SK-N-SH (cell line): Measurements from ENCODE around the gene TAC4. TPM values are rescaled to one million over a fixed set of nuclear protein-coding genes. Genes with fewer than 3 reads are reported as not detected.
A peak's percentile ranks its signal among the peaks of the same experiment; 100 is the strongest.

Source experiments
- CTCF ChIA-PET: fragments of 300-600, 350-600 bp; formaldehyde crosslinking; extraction: SDS; loops from one replicate; lab custom pipeline; 2021; lab: Yijun Ruan, JAX
- POLR2A ChIA-PET: fragments of 350-600 bp; sonication (Branson Sonifier 250); formaldehyde crosslinking; extraction: SDS; loops from one replicate; lab custom pipeline; 2020; ENCODE audit warnings: antibody characterized with exemption, inconsistent platforms; lab: Yijun Ruan, JAX
- DNase-seq: peaks from one replicate; pipeline ENCODE4 v3.0.0; 2012
- H2AFZ ChIP-seq: fragments of 200-600 bp; sonication (generic); 2 replicates; pipeline ENCODE4 v1.8.1; 2016; ENCODE audit warnings: antibody characterized with exemption, mild to moderate bottlenecking, low read depth
- H3F3A ChIP-seq: fragments of 200-600 bp; sonication (generic); replicated peaks from 2 replicates; pipeline ENCODE3; 2016; ENCODE audit warnings: antibody characterized with exemption, mild to moderate bottlenecking; ENCODE audit not compliant: insufficient read depth
- H3K27ac ChIP-seq, 2 experiments: fragments of 200-500 bp in 1 of 2; fragments of 200-600 bp in 1 of 2; sonication (Bioruptor generic) in 1 of 2; sonication (generic), shearing (Covaris generic) in 1 of 2; 2 replicates each; pipeline versions ENCODE4 v1.5.1 to v1.6.1; 2014 to 2016; ENCODE audit warnings: low read depth in 2 of 2, inconsistent platforms in 1 of 2, low read length in 1 of 2, mild to moderate bottlenecking in 1 of 2, mixed read lengths in 1 of 2
- H3K27me3 ChIP-seq: fragments of 200-600 bp; sonication (generic), shearing (Covaris generic); 2 replicates; pipeline ENCODE4 v1.6.1; 2016; ENCODE audit warnings: mixed run types; ENCODE audit not compliant: insufficient read depth
- H3K36me3 ChIP-seq, 2 experiments: fragments of 200-500 bp in 1 of 2; fragments of 200-600 bp in 1 of 2; sonication (Bioruptor generic) in 1 of 2; sonication (generic) in 1 of 2; replicated peaks in 1 of 2; 2 replicates each; pipeline versions ENCODE3 to v1.5.1; 2014 to 2016; ENCODE audit warnings: low read length in 1 of 2, mild to moderate bottlenecking in 1 of 2; ENCODE audit not compliant: insufficient read depth in 2 of 2, control insufficient read depth in 1 of 2
- H3K4me1 ChIP-seq, 2 experiments: fragments of 200-500 bp in 1 of 2; fragments of 200-600 bp in 1 of 2; sonication (Bioruptor generic) in 1 of 2; sonication (generic), shearing (Covaris generic) in 1 of 2; 2 replicates each; pipeline versions ENCODE4 v1.5.1 to v1.6.1; 2014 to 2016; ENCODE audit warnings: low read depth in 1 of 2, low read length in 1 of 2, mixed run types in 1 of 2; ENCODE audit not compliant: insufficient read depth in 2 of 2, control insufficient read depth in 1 of 2
- H3K4me2 ChIP-seq: fragments of 200-600 bp; sonication (generic), shearing (Covaris generic); 2 replicates; pipeline ENCODE4 v1.6.1; 2017; ENCODE audit warnings: mixed run types
- H3K4me3 ChIP-seq, 2 experiments: fragments of 200-500 bp in 1 of 2; fragments of 200-600 bp in 1 of 2; sonication (Bioruptor generic) in 1 of 2; sonication (generic), shearing (Covaris generic) in 1 of 2; 2 replicates each; pipeline versions ENCODE4 v1.5.1 to v1.8.1; 2014 to 2016; ENCODE audit warnings: low read depth in 2 of 2, inconsistent platforms in 1 of 2, low read length in 1 of 2, mild to moderate bottlenecking in 1 of 2, mixed read lengths in 1 of 2, moderate library complexity in 1 of 2
- H3K79me2 ChIP-seq: fragments of 200-600 bp; sonication (generic); 2 replicates; pipeline ENCODE4 v1.8.1; 2017; ENCODE audit warnings: mild to moderate bottlenecking; ENCODE audit not compliant: insufficient read depth
- H3K9ac ChIP-seq: fragments of 200-600 bp; sonication (generic); 2 replicates; pipeline ENCODE4 v1.6.1; 2017; ENCODE audit warnings: mixed run types
- H3K9me2 ChIP-seq: fragments of 200-600 bp; sonication (generic); 2 replicates; pipeline ENCODE4 v1.6.1; 2017; ENCODE audit warnings: mixed run types
- H3K9me3 ChIP-seq: fragments of 200-600 bp; sonication (generic); 2 replicates; pipeline ENCODE4 v1.6.1; 2017; ENCODE audit warnings: mixed run types, mild to moderate bottlenecking, moderate library complexity
- H4K20me1 ChIP-seq: fragments of 200-600 bp; sonication (generic); 2 replicates; pipeline ENCODE4 v1.6.1; 2017; ENCODE audit warnings: mild to moderate bottlenecking, mixed run types; ENCODE audit not compliant: insufficient read depth
- CHD2 ChIP-seq: fragments of 150-350 bp; IDR thresholded peaks from 2 replicates; pipeline ENCODE4 v1.6.1; 2018; ENCODE audit warnings: low read length; ENCODE audit not compliant: partially characterized antibody
- EZH2phosphoT487 ChIP-seq: fragments of 200-600 bp; sonication (generic); IDR thresholded peaks from 2 replicates; pipeline ENCODE4 v1.6.1; 2017; ENCODE audit warnings: low read depth, mixed run types, mild to moderate bottlenecking, antibody characterized with exemption, moderate library complexity, borderline replicate concordance
- FOXM1 ChIP-seq: IDR thresholded peaks from 2 replicates; pipeline ENCODE4 v1.4.0; 2012; ENCODE audit warnings: low read depth, mild to moderate bottlenecking
- NRF1 ChIP-seq: IDR thresholded peaks from 2 replicates; pipeline ENCODE4 v1.6.1; 2012; ENCODE audit warnings: low read depth, mild to moderate bottlenecking, low read length
- RAD21 ChIP-seq: IDR thresholded peaks from 2 replicates; pipeline ENCODE4 v1.6.1; 2012; ENCODE audit warnings: mild to moderate bottlenecking, low read length
- RCOR1 ChIP-seq: fragments of 150-350 bp; IDR thresholded peaks from 2 replicates; pipeline ENCODE4 v1.6.1; 2017; ENCODE audit warnings: antibody characterized with exemption, low read length
- RFX5 ChIP-seq: IDR thresholded peaks from 2 replicates; pipeline ENCODE4 v1.6.1; 2012; ENCODE audit warnings: mild to moderate bottlenecking, improper control_type of control experiment, low read length
- SMC3 ChIP-seq: IDR thresholded peaks from 2 replicates; pipeline ENCODE4 v1.6.1; 2012; ENCODE audit warnings: low read depth, low read length, improper control_type of control experiment
- WGBS: methylation state at CpG from one replicate; pipeline ENCODE4 v1.1.6; 2017; ENCODE audit warnings: low lambda C conversion rate; 5-methylcytosine and 5-hydroxymethylcytosine counted together
- polyA plus RNA-seq, 3 experiments: library from polyadenylated mRNA; depleted of rRNA; stranded (reverse); fragments of >200 nt; gene quantifications; 2 replicates each; pipeline ENCODE4 v1.2.3, GENCODE V29; 2012
- TF ChIP-seq, protein P1 (sequence below): IDR thresholded peaks from 2 replicates; pipeline ENCODE4; 2012
- TF ChIP-seq, protein P2 (sequence below): fragments of 200-600 bp; sonication (generic); IDR thresholded peaks from 2 replicates; pipeline ENCODE4 v1.6.1; 2017; ENCODE audit warnings: antibody characterized with exemption, mild to moderate bottlenecking, moderate library complexity

Gene TAC4
- polyA plus RNA-seq, 1 of the 3 experiments (the other 2 are of a cell fraction): not detected

DNA sequence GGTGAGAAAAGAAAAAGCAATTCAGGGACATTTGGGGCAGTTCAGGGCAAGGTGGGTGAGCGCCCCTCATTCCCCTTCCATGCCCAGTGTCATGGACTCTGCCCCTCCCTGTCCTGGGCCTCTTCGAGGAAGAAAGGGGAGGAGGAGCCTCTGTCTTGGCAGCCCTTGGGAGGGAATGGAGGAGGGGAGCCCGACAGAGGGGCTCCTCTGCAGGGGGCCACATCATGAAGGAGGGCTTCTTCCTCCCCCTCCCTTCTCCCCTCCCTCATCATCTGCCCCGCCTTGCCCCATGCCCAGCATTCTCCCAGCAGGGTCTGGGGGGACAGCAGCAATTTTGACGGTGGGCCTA lies 33.2 kb upstream of the TAC4 start (continued):
- no peak for TF ChIP-seq RFX5

DNA sequence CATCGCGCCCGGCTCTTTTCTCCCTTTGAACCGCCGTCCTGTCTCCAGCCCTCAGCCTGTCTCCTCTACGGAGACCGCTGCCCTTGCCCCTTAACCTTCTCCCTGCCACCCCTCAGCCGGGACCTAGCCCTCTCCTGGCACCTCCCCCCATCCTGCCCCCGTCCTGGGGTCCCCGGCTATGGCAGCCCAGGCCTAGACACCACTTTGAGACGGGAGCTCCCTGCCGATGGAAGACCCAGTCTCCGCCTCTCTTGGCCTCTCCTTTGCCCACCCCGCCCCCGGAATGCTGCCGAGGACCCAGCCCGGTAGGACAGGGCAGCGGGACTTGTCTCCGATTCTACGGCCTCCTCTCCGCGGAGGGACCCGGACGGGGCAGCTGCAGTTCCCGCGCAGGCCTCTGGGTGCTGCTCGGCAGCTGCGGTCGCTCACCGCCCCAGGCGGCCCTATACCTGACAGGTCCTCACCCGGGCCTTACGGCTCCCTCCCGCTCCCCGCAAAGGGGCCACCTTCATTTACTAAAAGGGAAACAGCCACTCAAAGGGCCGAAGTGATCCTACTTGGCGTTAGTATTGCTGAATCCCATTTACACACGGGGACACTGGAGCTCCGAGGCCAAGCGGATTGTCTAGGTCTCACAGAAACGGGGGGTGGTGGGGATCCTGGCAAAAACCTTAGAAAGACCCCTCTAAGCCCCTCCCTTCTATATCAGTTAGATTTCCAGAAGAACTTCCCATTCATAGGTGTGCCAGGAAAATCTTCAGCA lies 32.6 kb upstream of the TAC4 start:
- TF ChIP-seq, protein P1, sequence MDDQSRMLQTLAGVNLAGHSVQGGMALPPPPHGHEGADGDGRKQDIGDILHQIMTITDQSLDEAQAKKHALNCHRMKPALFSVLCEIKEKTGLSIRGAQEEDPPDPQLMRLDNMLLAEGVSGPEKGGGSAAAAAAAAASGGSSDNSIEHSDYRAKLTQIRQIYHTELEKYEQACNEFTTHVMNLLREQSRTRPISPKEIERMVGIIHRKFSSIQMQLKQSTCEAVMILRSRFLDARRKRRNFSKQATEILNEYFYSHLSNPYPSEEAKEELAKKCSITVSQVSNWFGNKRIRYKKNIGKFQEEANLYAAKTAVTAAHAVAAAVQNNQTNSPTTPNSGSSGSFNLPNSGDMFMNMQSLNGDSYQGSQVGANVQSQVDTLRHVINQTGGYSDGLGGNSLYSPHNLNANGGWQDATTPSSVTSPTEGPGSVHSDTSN: no peak
- TF ChIP-seq EZH2phosphoT487 (no peak), FOXM1 (no peak), CHD2 (no peak), SMC3 (peak; percentile 86), RCOR1 (0 out of 2 replicates have a peak, but pooled peaks have one; percentile 23), RAD21 (peak; percentile 86), NRF1 (peak; percentile 18; the same call in 1 of the 2 replicates)
- TF ChIP-seq, protein P2, sequence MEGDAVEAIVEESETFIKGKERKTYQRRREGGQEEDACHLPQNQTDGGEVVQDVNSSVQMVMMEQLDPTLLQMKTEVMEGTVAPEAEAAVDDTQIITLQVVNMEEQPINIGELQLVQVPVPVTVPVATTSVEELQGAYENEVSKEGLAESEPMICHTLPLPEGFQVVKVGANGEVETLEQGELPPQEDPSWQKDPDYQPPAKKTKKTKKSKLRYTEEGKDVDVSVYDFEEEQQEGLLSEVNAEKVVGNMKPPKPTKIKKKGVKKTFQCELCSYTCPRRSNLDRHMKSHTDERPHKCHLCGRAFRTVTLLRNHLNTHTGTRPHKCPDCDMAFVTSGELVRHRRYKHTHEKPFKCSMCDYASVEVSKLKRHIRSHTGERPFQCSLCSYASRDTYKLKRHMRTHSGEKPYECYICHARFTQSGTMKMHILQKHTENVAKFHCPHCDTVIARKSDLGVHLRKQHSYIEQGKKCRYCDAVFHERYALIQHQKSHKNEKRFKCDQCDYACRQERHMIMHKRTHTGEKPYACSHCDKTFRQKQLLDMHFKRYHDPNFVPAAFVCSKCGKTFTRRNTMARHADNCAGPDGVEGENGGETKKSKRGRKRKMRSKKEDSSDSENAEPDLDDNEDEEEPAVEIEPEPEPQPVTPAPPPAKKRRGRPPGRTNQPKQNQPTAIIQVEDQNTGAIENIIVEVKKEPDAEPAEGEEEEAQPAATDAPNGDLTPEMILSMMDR: peak; percentile 96
- TF ChIP-seq, all 33 proteins: peak for 5
- H3K4me2 ChIP-seq: peak overlapping the region; percentile 62
- DNase-seq: peak; percentile 97

More for the DNA sequence above, 32.6 kb upstream of the TAC4 start:
- peaks cover 78% of the 10 kb centered on the region for H3K27me3 ChIP-seq
- no peaks in the 10 kb centered on the region for H3K79me2 ChIP-seq
- H2AFZ ChIP-seq: peak overlapping the region; percentile 33; the same call in 1 of the 2 replicates
- H3K9me2 ChIP-seq: no peaks in the 10 kb centered on the region
- peaks cover 0 to 9% of the 10 kb centered on the region in 2 experiments; a peak in 1 of 4 replicates for H3K4me1 ChIP-seq
- 10% methylated on average over 35 of the region's 41 CpGs for WGBS
- no peak overlapping the region for H3K9ac ChIP-seq
- ChIA-PET CTCF (interaction anchor here (0.6 to 40.4 kb wide), 60 partner anchors 9 to 532 kb away, joined by 3 to 1665 read pairs (median 4); partner anchors contain the start of gene DLX3), POLR2A (no interaction called here)
- H3K27ac ChIP-seq: no peak overlapping the region
- peak overlapping the region in 1 of 2 experiments; percentile 13; a peak in 2 of 4 replicates for H3K4me3 ChIP-seq
- H4K20me1 ChIP-seq: no peaks in the 10 kb centered on the region
- H3K36me3 ChIP-seq: no peaks in the 10 kb centered on the region
- peaks cover 5% of the 10 kb centered on the region for H3F3A ChIP-seq
- H3K9me3 ChIP-seq: no peaks in the 10 kb centered on the region
